Dermis microvascular lymphatic vessel endothelial cell (primary cell): ENCODE results near the gene CACTIN. TPM values are rescaled to one million over a fixed set of nuclear protein-coding genes. Genes with fewer than 3 reads are reported as not detected.
"Not testable (repeated sequence)": the region's sequence is repeated elsewhere in the genome, so short reads cannot be mapped to it uniquely, and the experiment has no call there.

Experiments used
- DNase-seq, 2 donors: peaks; one replicate each; pipeline versions ENCODE4 v3.0.0 to v3.0.0-alpha.2; 2010; ENCODE audit warnings: low read depth in 2 of 2
- total RNA-seq: library from RNA; depleted of rRNA; stranded (reverse); fragments of >200 nt; gene quantifications from 2 replicates; pipeline ENCODE4 v1.2.1, GENCODE V29; 2014

CACTIN gene
- total RNA-seq, 1 donor from 2014 or later, result 18.6 TPM

GRCh38 chr19:3628766-3629165 is 2.2 kb upstream of the CACTIN start:
- DNase-seq, result not testable (repeated sequence)

GRCh38 chr19:3627351-3627723 is 747 bp upstream of the CACTIN start:
- DNase-seq, result no peak

- DNase-seq, result no peak
Measured at GRCh38 chr19:3625996-3626472, 556 bp downstream of the CACTIN start.

GRCh38 chr19:3623716-3624115 is 2.9 kb downstream of the CACTIN start:
- no peak for DNase-seq

- DNase-seq, result no peak
Measured at GRCh38 chr19:3622224-3622623, 4.4 kb downstream of the CACTIN start.

- DNase-seq, result no peak
Measured at GRCh38 chr19:3621689-3622088, 4.9 kb downstream of the CACTIN start.

GRCh38 chr19:3620817-3621547 is 5.6 kb downstream of the CACTIN start:
- no peak for DNase-seq

- no peak for DNase-seq
Measured at GRCh38 chr19:3620145-3620816, 6.3 kb downstream of the CACTIN start.

- no peak for DNase-seq
Measured at GRCh38 chr19:3619631-3620012, 7.0 kb downstream of the CACTIN start.

GRCh38 chr19:3618811-3619630 is 7.6 kb downstream of the CACTIN start:
- no peak for DNase-seq

GRCh38 chr19:3618144-3618810 is 8.3 kb downstream of the CACTIN start:
- peak; percentile 43 to 61 for DNase-seq

GRCh38 chr19:3617463-3617862 is 9.1 kb downstream of the CACTIN start:
- no peak for DNase-seq

GRCh38 chr19:3615524-3616135 is 11.0 kb downstream of the CACTIN start:
- DNase-seq, result no peak

- no peak for DNase-seq
Measured at GRCh38 chr19:3614858-3615505, 11.6 kb downstream of the CACTIN start.

GRCh38 chr19:3613818-3614661 is 12.6 kb downstream of the CACTIN start:
- no peak for DNase-seq

GRCh38 chr19:3612901-3613741 is 13.5 kb downstream of the CACTIN start:
- no peak for DNase-seq

- DNase-seq, result no peak
Measured at GRCh38 chr19:3612330-3612729, 14.3 kb downstream of the CACTIN start.

- no peak for DNase-seq
Measured at GRCh38 chr19:3611841-3612240, 14.7 kb downstream of the CACTIN start.
